Adrenal gland (tissue), 5 donors: ENCODE results near the gene RFX1.

Source experiments
- CTCF ChIP-seq, 6 experiments: fragments of 450-650 bp in 4 of 6; fragments of 200-600 bp in 2 of 6; sonication (generic) in 1 of 6; IDR thresholded peaks; 1 replicate in 5 of 6; 2 replicates in 1 of 6; pipeline versions ENCODE4 v1.5.1 to v1.8.0; 2016 to 2021; ENCODE audit warnings: antibody characterized with exemption in 6 of 6, mild to moderate bottlenecking in 2 of 6, moderate library complexity in 1 of 6
- POLR2A ChIP-seq, 2 donors: fragments of 450-650 bp; IDR thresholded peaks; one replicate each; pipeline ENCODE4 v1.6.1; 2017; ENCODE audit warnings: antibody characterized with exemption in 2 of 2, mild to moderate bottlenecking in 2 of 2, moderate library complexity in 1 of 2
- donor health status: DM: no; HTN: no; CAD: no.

- TF ChIP-seq CTCF (IDR thresholded peaks at IDR 0.05) (no peak), POLR2A (IDR thresholded peaks at IDR 0.05) (no peak)
Observed at GRCh38 chr19:13918726-13919411, 87.3 kb downstream of the RFX1 start.
